B cell (primary cell): ENCODE results near the gene DSG2. TPM values are rescaled to one million over a fixed set of nuclear protein-coding genes. Genes with fewer than 3 reads are reported as not detected.

Source experiments
- ATAC-seq: fragments of 200-7000 bp; cut with Tn5 transposase; one replicate; pipeline ENCODE4 v1.10.0; 2021; ENCODE audit warnings: low read depth, mild to moderate bottlenecking, moderate number of reproducible peaks, moderate library complexity
- CTCF ChIA-PET: fragments of 350-600 bp; sonication (Branson Sonifier 250); formaldehyde crosslinking; loops from one replicate; lab custom pipeline; 2021; ENCODE audit warnings: antibody characterized with exemption, inconsistent platforms; lab: Charles Lee
- POLR2A ChIA-PET: fragments of 350-600 bp; sonication (Branson Sonifier 250); formaldehyde crosslinking; loops from one replicate; lab custom pipeline; 2021; ENCODE audit warnings: antibody characterized with exemption; lab: Charles Lee
- DNase-seq: peaks from one replicate; pipeline ENCODE4 v3.0.0; 2013
- H2AFZ ChIP-seq: 2 replicates; pipeline ENCODE4 v1.6.1; 2012; ENCODE audit warnings: mild to moderate bottlenecking, low read depth, low read length; ENCODE audit not compliant: insufficient read depth, poor library complexity, severe bottlenecking
- H3K27ac ChIP-seq, 2 donors: 1 replicate in 1 of 2; 2 replicates in 1 of 2; pipeline ENCODE4 v1.5.1; 2012 to 2013; ENCODE audit warnings: low read length in 2 of 2, mild to moderate bottlenecking in 2 of 2, moderate library complexity in 1 of 2
- H3K27me3 ChIP-seq, 4 experiments: fragments of 200-600 bp in 1 of 4; sonication (generic) in 1 of 4; replicated peaks in 1 of 4; 1 replicate in 2 of 4; 2 replicates in 2 of 4; pipeline versions ENCODE4 v1.6.1 to v1.7.0; 2013 to 2016; ENCODE audit warnings: low read length in 3 of 4, mild to moderate bottlenecking in 2 of 4, mixed read lengths in 1 of 4, moderate library complexity in 1 of 4; ENCODE audit not compliant: insufficient read depth in 4 of 4, control insufficient read depth in 3 of 4; ENCODE audit errors: control extremely low read depth in 1 of 4
- H3K36me3 ChIP-seq, 2 experiments: replicated peaks in 1 of 2; 1 replicate in 1 of 2; 2 replicates in 1 of 2; pipeline versions ENCODE4 v1.6.1 to v1.7.1; 2013; ENCODE audit warnings: low read length in 1 of 2; ENCODE audit not compliant: insufficient read depth in 2 of 2, control insufficient read depth in 1 of 2; ENCODE audit errors: control extremely low read depth in 1 of 2, extremely low read depth in 1 of 2
- H3K4me1 ChIP-seq, 2 donors: fragments of 200-600 bp in 1 of 2; sonication (generic) in 1 of 2; 1 replicate in 1 of 2; 2 replicates in 1 of 2; pipeline versions ENCODE4 v1.5.1 to v1.6.1; 2013 to 2017; ENCODE audit warnings: low read length in 2 of 2; ENCODE audit not compliant: control insufficient read depth in 2 of 2, insufficient read depth in 2 of 2
- H3K4me2 ChIP-seq: replicated peaks from 2 replicates; pipeline ENCODE3; 2012; ENCODE audit warnings: mild to moderate bottlenecking, low read depth, low read length; ENCODE audit not compliant: poor library complexity, severe bottlenecking
- H3K4me3 ChIP-seq, 5 experiments: fragments of 200-600 bp in 1 of 5; sonication (generic) in 1 of 5; 1 replicate in 3 of 5; 2 replicates in 2 of 5; pipeline versions ENCODE4 v1.5.1 to v1.7.0; 2011 to 2016; ENCODE audit warnings: low read length in 4 of 5, mild to moderate bottlenecking in 4 of 5, low read depth in 2 of 5, control low read depth in 1 of 5, moderate library complexity in 1 of 5; ENCODE audit not compliant: insufficient read depth in 1 of 5; ENCODE audit errors: control extremely low read depth in 1 of 5, extremely low read depth in 1 of 5
- H3K79me2 ChIP-seq: fragments of 200-600 bp; sonication (generic); one replicate; pipeline ENCODE4 v1.6.0; 2016; ENCODE audit warnings: low read length; ENCODE audit not compliant: control insufficient read depth, insufficient read depth
- H3K9ac ChIP-seq: fragments of 200-600 bp; sonication (generic); 2 replicates; pipeline ENCODE4 v1.6.1; 2017; ENCODE audit warnings: mild to moderate bottlenecking, low read length, moderate library complexity
- H3K9me3 ChIP-seq, 3 donors: one replicate each; pipeline versions ENCODE4 v1.6.1 to v1.7.1; 2013; ENCODE audit warnings: low read length in 2 of 3; ENCODE audit not compliant: control insufficient read depth in 2 of 3, insufficient read depth in 1 of 3; ENCODE audit errors: control extremely low read depth in 1 of 3
- H4K20me1 ChIP-seq: 2 replicates; pipeline ENCODE4 v1.6.0; 2012; ENCODE audit warnings: mild to moderate bottlenecking, low read length; ENCODE audit not compliant: insufficient read depth, control insufficient read depth, poor library complexity, severe bottlenecking
- H3K27ac Mint-ChIP-seq: one replicate; pipeline ENCODE4 v1.8.0; 2021; ENCODE audit warnings: mixed read lengths
- H3K27me3 Mint-ChIP-seq: one replicate; pipeline ENCODE4 v1.8.0; 2021; ENCODE audit warnings: mixed read lengths
- H3K4me1 Mint-ChIP-seq: one replicate; pipeline ENCODE4 v1.8.0; 2021; ENCODE audit warnings: mixed read lengths
- H3K4me3 Mint-ChIP-seq: one replicate; pipeline ENCODE4 v1.8.0; 2021; ENCODE audit warnings: mixed read lengths
- H3K9me3 Mint-ChIP-seq: one replicate; pipeline ENCODE4 v1.8.0; 2022; ENCODE audit warnings: mixed read lengths; ENCODE audit not compliant: insufficient read depth
- CTCF ChIP-seq: fragments of 200-600 bp; IDR thresholded peaks from one replicate; pipeline ENCODE4 v1.8.0; 2022; ENCODE audit warnings: antibody characterized with exemption, mild to moderate bottlenecking
- EZH2 ChIP-seq: IDR thresholded peaks from 2 replicates; pipeline ENCODE4 v1.6.1; 2012; ENCODE audit warnings: borderline replicate concordance, low read depth, mild to moderate bottlenecking, moderate library complexity, low read length; ENCODE audit not compliant: insufficient read depth, poor library complexity, severe bottlenecking
- whole genome bisulfite sequencing: methylation state at CpG from one replicate; pipeline ENCODE4 v1.1.5; 2013; ENCODE audit warnings: missing lambda C conversion rate; ENCODE audit not compliant: insufficient coverage; 5-methylcytosine and 5-hydroxymethylcytosine counted together
- intact Hi-C: fragments of 100-400 bp; cut with micrococcal nuclease; formaldehyde crosslinking; loops from one replicate; pipeline ENCODE4 v1.10.0; 2022
- polyA plus RNA-seq: library from polyadenylated mRNA; depleted of rRNA; stranded (reverse); fragments of >200 nt; gene quantifications from 2 replicates; pipeline ENCODE4 v1.2.3, GENCODE V29; 2012
- total RNA-seq, 2 donors: library from RNA; stranded (reverse); fragments of 120-200 nt in 1 of 2; gene quantifications; 1 replicate in 1 of 2; 2 replicates in 1 of 2; pipeline versions ENCODE4 v1.2.3 to v1.2.4, GENCODE V29; 2013 to 2022

The DSG2 gene
- total and polyA plus RNA-seq, 2 donors (not counting 1 experiment from before 2014, with no cell fraction given): not detected

GRCh38 chr18:31574359-31574758 lies 76.4 kb downstream of the DSG2 start:
- H3K4me1 Mint-ChIP-seq: no peaks in the 10 kb centered on the region
- Histone ChIP-seq H3K27ac (no peak overlapping the region), H2AFZ (no peak overlapping the region), H4K20me1 (no peaks in the 10 kb centered on the region), H3K9ac (no peak overlapping the region), H3K9me3 (no peaks in the 10 kb centered on the region), H3K4me1 (no peaks in the 10 kb centered on the region), H3K4me3 (no peak overlapping the region), H3K36me3 (no peaks in the 10 kb centered on the region), H3K27me3 (no peaks in the 10 kb centered on the region), H3K4me2 (no peak overlapping the region), H3K79me2 (no peaks in the 10 kb centered on the region)
- H3K27me3 Mint-ChIP-seq: no peaks in the 10 kb centered on the region
- WGBS: no CpG with 5 or more reads among the region's 1 CpG
- no peak overlapping the region for H3K4me3 Mint-ChIP-seq
- ChIA-PET POLR2A (no interaction called here), CTCF (interaction anchor here (1.3 kb wide), 1 partner anchor 147 kb away, joined by 3 read pairs; no protein-coding TSS in a partner anchor)
- H3K9me3 Mint-ChIP-seq: no peaks in the 10 kb centered on the region
- no peak for DNase-seq
- intact Hi-C loops: no loop called here
- no peak for ATAC-seq
- H3K27ac Mint-ChIP-seq: no peak overlapping the region
- TF ChIP-seq CTCF: no peak
- no peak for TF ChIP-seq EZH2

- ATAC-seq: no peak
- ChIA-PET CTCF (interaction anchor here (1.2 kb wide), 1 partner anchor 23 kb away, joined by 3 read pairs; no protein-coding TSS in a partner anchor), POLR2A (no interaction called here)
- H3K9ac ChIP-seq: no peak overlapping the region
- H3K27ac Mint-ChIP-seq: no peak overlapping the region
- H3K36me3 ChIP-seq: no peaks in the 10 kb centered on the region
- no peak overlapping the region for H2AFZ ChIP-seq
- no peak overlapping the region for H3K4me2 ChIP-seq
- H3K9me3 ChIP-seq: no peaks in the 10 kb centered on the region
- 94% methylated on average over 2 of the region's 3 CpGs for WGBS
- no peak overlapping the region for H3K27ac ChIP-seq
- TF ChIP-seq EZH2 (no peak), CTCF (no peak)
- H3K4me1 ChIP-seq: no peaks in the 10 kb centered on the region
- H3K4me1 Mint-ChIP-seq: no peaks in the 10 kb centered on the region
- no peaks in the 10 kb centered on the region for H3K9me3 Mint-ChIP-seq
- no peaks in the 10 kb centered on the region for H3K27me3 ChIP-seq
- DNase-seq: no peak
- no peaks in the 10 kb centered on the region for H3K27me3 Mint-ChIP-seq
- no peak overlapping the region for H3K4me3 Mint-ChIP-seq
- no peaks in the 10 kb centered on the region for H4K20me1 ChIP-seq
- no peak overlapping the region for H3K4me3 ChIP-seq
- no peaks in the 10 kb centered on the region for H3K79me2 ChIP-seq
- intact Hi-C loops: no loop called here
Measured at GRCh38 chr18:31575515-31576257, 77.7 kb downstream of the DSG2 start.
